ENCODE data around the gene WLS.

- no peak for TF ChIP-seq CTCF (IDR thresholded peaks at IDR 0.05)
- TF ChIP-seq EP300 (IDR thresholded peaks at IDR 0.05) = no peak
- no peak for TF ChIP-seq POLR2A (IDR thresholded peaks at IDR 0.05)
- TF ChIP-seq POLR2AphosphoS5 (IDR thresholded peaks at IDR 0.05) = no peak
Observed at GRCh38 chr1:68181165-68181556, 51.2 kb downstream of the WLS start.
